HL-60 (cell line): ENCODE results near the gene NUDT9.

Experiments
- CTCF ChIP-seq: IDR thresholded peaks from one replicate; pipeline ENCODE4 v1.5.1; 2011; ENCODE audit warnings: low read length, control low read depth, inconsistent platforms; ENCODE audit not compliant: insufficient read depth
- POLR2AphosphoS5 ChIP-seq: IDR thresholded peaks from 2 replicates; pipeline ENCODE4 v1.6.1; 2012; ENCODE audit warnings: low read depth
- REST ChIP-seq: IDR thresholded peaks from 2 replicates; pipeline ENCODE4 v1.6.1; 2012; ENCODE audit warnings: low read depth; ENCODE audit not compliant: insufficient replicate concordance

- no peak for TF ChIP-seq CTCF
- TF ChIP-seq POLR2AphosphoS5, result no peak
- TF ChIP-seq REST, result no peak
These were observed 11.7 kb upstream of the NUDT9 start for GRCh38 chr4:87410679-87411078.
